ENCODE measurements around the gene CDH12.

DNA sequence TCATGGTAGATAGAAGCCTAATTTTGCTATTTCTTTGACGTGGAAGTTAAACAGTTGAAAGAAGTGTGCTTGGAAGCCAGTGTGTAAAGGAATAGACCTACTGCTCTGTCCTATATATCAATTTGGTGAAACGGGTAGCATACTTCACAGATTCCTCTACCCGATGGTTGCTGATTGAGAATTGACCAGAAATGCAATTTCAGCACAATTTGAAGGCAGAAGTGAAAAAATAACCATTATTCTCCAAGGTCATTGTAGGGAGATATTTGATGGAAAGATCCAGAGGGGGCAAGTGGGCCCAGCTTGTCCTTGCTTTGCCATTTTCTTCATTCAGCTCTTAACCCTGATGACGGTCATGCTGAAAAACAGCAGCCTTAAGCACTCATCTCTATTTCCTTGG is 15.3 kb downstream of the CDH12 start:
- TF ChIP-seq ZFP3 (CRISPR knock-in tag; IDR thresholded peaks at IDR 0.05) (no peak), SNAI2 (CRISPR knock-in tag; IDR thresholded peaks at IDR 0.05) (no peak), ZNF8 (CRISPR knock-in tag; IDR thresholded peaks at IDR 0.05) (no peak), ARNTL (CRISPR knock-in tag; IDR thresholded peaks at IDR 0.05; ENCODE audit: borderline replicate concordance, low read depth) (no peak), ZNF70 (CRISPR knock-in tag; IDR thresholded peaks at IDR 0.05) (no peak), ESRRG (CRISPR knock-in tag; IDR thresholded peaks at IDR 0.05) (no peak), ZFP30 (CRISPR knock-in tag; IDR thresholded peaks at IDR 0.05) (no peak), PPARA (CRISPR knock-in tag; IDR thresholded peaks at IDR 0.05; ENCODE audit: borderline replicate concordance) (no peak)
- TF ChIP-seq, protein P1, sequence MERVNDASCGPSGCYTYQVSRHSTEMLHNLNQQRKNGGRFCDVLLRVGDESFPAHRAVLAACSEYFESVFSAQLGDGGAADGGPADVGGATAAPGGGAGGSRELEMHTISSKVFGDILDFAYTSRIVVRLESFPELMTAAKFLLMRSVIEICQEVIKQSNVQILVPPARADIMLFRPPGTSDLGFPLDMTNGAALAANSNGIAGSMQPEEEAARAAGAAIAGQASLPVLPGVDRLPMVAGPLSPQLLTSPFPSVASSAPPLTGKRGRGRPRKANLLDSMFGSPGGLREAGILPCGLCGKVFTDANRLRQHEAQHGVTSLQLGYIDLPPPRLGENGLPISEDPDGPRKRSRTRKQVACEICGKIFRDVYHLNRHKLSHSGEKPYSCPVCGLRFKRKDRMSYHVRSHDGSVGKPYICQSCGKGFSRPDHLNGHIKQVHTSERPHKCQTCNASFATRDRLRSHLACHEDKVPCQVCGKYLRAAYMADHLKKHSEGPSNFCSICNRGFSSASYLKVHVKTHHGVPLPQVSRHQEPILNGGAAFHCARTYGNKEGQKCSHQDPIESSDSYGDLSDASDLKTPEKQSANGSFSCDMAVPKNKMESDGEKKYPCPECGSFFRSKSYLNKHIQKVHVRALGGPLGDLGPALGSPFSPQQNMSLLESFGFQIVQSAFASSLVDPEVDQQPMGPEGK (CRISPR knock-in tag; IDR thresholded peaks at IDR 0.05; ENCODE audit: borderline replicate concordance) = no peak
- TF ChIP-seq, protein P2, sequence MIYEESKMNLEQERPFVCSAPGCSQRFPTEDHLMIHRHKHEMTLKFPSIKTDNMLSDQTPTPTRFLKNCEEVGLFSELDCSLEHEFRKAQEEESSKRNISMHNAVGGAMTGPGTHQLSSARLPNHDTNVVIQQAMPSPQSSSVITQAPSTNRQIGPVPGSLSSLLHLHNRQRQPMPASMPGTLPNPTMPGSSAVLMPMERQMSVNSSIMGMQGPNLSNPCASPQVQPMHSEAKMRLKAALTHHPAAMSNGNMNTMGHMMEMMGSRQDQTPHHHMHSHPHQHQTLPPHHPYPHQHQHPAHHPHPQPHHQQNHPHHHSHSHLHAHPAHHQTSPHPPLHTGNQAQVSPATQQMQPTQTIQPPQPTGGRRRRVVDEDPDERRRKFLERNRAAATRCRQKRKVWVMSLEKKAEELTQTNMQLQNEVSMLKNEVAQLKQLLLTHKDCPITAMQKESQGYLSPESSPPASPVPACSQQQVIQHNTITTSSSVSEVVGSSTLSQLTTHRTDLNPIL (CRISPR knock-in tag; IDR thresholded peaks at IDR 0.05; ENCODE audit: low read depth) = no peak
